K562 (cell line): ENCODE measurements around the gene SLC29A3. TPM values are rescaled to one million over a fixed set of nuclear protein-coding genes. Genes with fewer than 3 reads are reported as not detected.
"Not testable (repeated sequence)": the region's sequence is repeated elsewhere in the genome, so short reads cannot be mapped to it uniquely, and the experiment has no call there.

Experiments used
- ATAC-seq: fragments of 200-7000 bp; cut with Tn5 transposase; 3 replicates; pipeline ENCODE4 v1.9.1; 2020; ENCODE audit warnings: moderate library complexity
- BruUV-seq: library from RNA; stranded (reverse); fragments of 400-500 nt; replicated peaks from 2 replicates; lab custom pipeline; 2021; lab: Mats Ljungman, UMichigan
- CTCF ChIA-PET: fragments of 300-600 bp; formaldehyde crosslinking; extraction: SDS; loops from one replicate; lab custom pipeline; 2021; ENCODE audit warnings: low intra/inter-chr PET ratio; lab: Yijun Ruan, JAX
- POLR2A ChIA-PET: fragments of 300-600, 350-650 bp; sonication (Branson Sonifier 250); formaldehyde crosslinking; extraction: SDS; loops from one replicate; lab custom pipeline; 2021; ENCODE audit warnings: antibody characterized with exemption, inconsistent platforms; lab: Yijun Ruan, JAX
- DNase-seq, 4 experiments: peaks; one replicate each; pipeline versions ENCODE4 v3.0.0 to v3.0.0-alpha.2; 2011 to 2018; ENCODE audit warnings: low spot score in 3 of 4, mixed read lengths in 3 of 4; ENCODE audit errors: extremely low read depth in 1 of 4
- FAIRE-seq: peaks from 2 replicates; lab custom pipeline; 2011; peaks lifted over from hg19 to GRCh38; lab: Jason Lieb, UNC
- H2AFZ ChIP-seq: 2 replicates; pipeline ENCODE4 v1.6.0; 2011; ENCODE audit warnings: low read depth, low read length, control low read depth, inconsistent platforms
- H3K27ac ChIP-seq: fragments of 200-600 bp; 3 replicates; pipeline ENCODE4 v1.8.0; 2011; ENCODE audit warnings: low read depth, mild to moderate bottlenecking, control low read depth, inconsistent platforms, low read length, moderate library complexity, mixed read lengths; ENCODE audit errors: extremely low read depth
- H3K27me3 ChIP-seq, 2 experiments: fragments of 300-600 bp in 1 of 2; 2 replicates in 1 of 2; 3 replicates in 1 of 2; pipeline versions ENCODE4 v1.6.0 to v1.8.0; 2011; ENCODE audit warnings: inconsistent platforms in 2 of 2, low read length in 2 of 2, mild to moderate bottlenecking in 1 of 2, mixed read lengths in 1 of 2, moderate library complexity in 1 of 2; ENCODE audit not compliant: control insufficient read depth in 2 of 2, insufficient read depth in 2 of 2
- H3K36me3 ChIP-seq: fragments of 300-600 bp; 3 replicates; pipeline ENCODE4 v1.8.0; 2011; ENCODE audit warnings: mild to moderate bottlenecking, low read length, inconsistent platforms; ENCODE audit not compliant: control insufficient read depth, insufficient read depth
- H3K4me1 ChIP-seq, 2 experiments: fragments of 200-600 bp in 1 of 2; replicated peaks in 1 of 2; 2 replicates in 1 of 2; 3 replicates in 1 of 2; pipeline versions ENCODE4 v1.5.1 to v1.8.0; 2011; ENCODE audit warnings: inconsistent platforms in 2 of 2, low read length in 2 of 2, mild to moderate bottlenecking in 1 of 2, mixed read lengths in 1 of 2, moderate library complexity in 1 of 2; ENCODE audit not compliant: control insufficient read depth in 2 of 2, insufficient read depth in 2 of 2
- H3K4me2 ChIP-seq: 2 replicates; pipeline ENCODE4 v1.6.1; 2011; ENCODE audit warnings: low read length, control low read depth, inconsistent platforms, mixed read lengths; ENCODE audit not compliant: insufficient read depth
- H3K4me3 ChIP-seq: fragments of 200-600 bp; sonication (generic), shearing (Covaris generic); 2 replicates; pipeline ENCODE4 v1.5.1; 2016; ENCODE audit warnings: control low read depth, inconsistent platforms
- H3K79me2 ChIP-seq: fragments of 200-600 bp; 3 replicates; pipeline ENCODE4 v1.8.0; 2011; ENCODE audit warnings: low read length, inconsistent platforms; ENCODE audit not compliant: control insufficient read depth, insufficient read depth
- H3K9ac ChIP-seq, 2 experiments: 2 replicates each; pipeline versions ENCODE4 v1.6.0 to v1.6.1; 2011; ENCODE audit warnings: low read depth in 2 of 2, low read length in 2 of 2, control low read depth in 1 of 2, inconsistent platforms in 1 of 2, mild to moderate bottlenecking in 1 of 2, mixed read lengths in 1 of 2; ENCODE audit not compliant: insufficient read depth in 1 of 2
- H3K9me1 ChIP-seq: one replicate; pipeline ENCODE4 v1.6.0; 2011; ENCODE audit warnings: inconsistent platforms, mild to moderate bottlenecking, low read length, moderate library complexity; ENCODE audit not compliant: control insufficient read depth, insufficient read depth
- H3K9me3 ChIP-seq: replicated peaks from 2 replicates; pipeline ENCODE4 v1.5.1; 2011; ENCODE audit warnings: low read depth, low read length, inconsistent platforms; ENCODE audit not compliant: control insufficient read depth, insufficient read depth
- H4K20me1 ChIP-seq: replicated peaks from 2 replicates; pipeline ENCODE4 v1.6.1; 2011; ENCODE audit warnings: low read length, inconsistent platforms, mixed read lengths; ENCODE audit not compliant: control insufficient read depth, insufficient read depth
- ARHGAP35 ChIP-seq: fragments of 450-650 bp; IDR thresholded peaks from 2 replicates; pipeline ENCODE4 v1.6.1; 2018; ENCODE audit not compliant: partially characterized antibody
- CREM ChIP-seq: IDR thresholded peaks from 2 replicates; pipeline ENCODE4 v1.6.1; 2014; ENCODE audit warnings: antibody characterized with exemption, low read depth
- TOE1 ChIP-seq, 2 experiments: fragments of 450-650 bp in 1 of 2; sonication (generic) in 1 of 2; formaldehyde crosslinking in 1 of 2; IDR thresholded peaks; 2 replicates each; pipeline versions ENCODE4 v1.7.1 to v1.8.0; 2016 to 2022; ENCODE audit warnings: borderline replicate concordance in 2 of 2, mild to moderate bottlenecking in 2 of 2, antibody characterized with exemption in 1 of 2, inconsistent platforms in 1 of 2, low read depth in 1 of 2, missing genetic modification reagents in 1 of 2, moderate library complexity in 1 of 2
- XRCC5 ChIP-seq: fragments of 200-400 bp; formaldehyde crosslinking; IDR thresholded peaks from 2 replicates; pipeline ENCODE4 v1.6.1; 2017; ENCODE audit warnings: low read depth, mild to moderate bottlenecking, low read length
- ZBTB7A ChIP-seq: IDR thresholded peaks from 2 replicates; pipeline ENCODE4 v1.6.1; 2011; ENCODE audit warnings: low read depth, mild to moderate bottlenecking, low read length, moderate library complexity, borderline replicate concordance; ENCODE audit not compliant: control insufficient read depth
- ZNF121 ChIP-seq: sonication (generic); formaldehyde crosslinking; conservative IDR thresholded peaks from 2 replicates; pipeline ENCODE4 v1.8.0; 2022; ENCODE audit warnings: missing genetic modification reagents
- ZNF511 ChIP-seq: sonication (generic); formaldehyde crosslinking; IDR thresholded peaks from 2 replicates; pipeline ENCODE4 v1.8.0; 2022; ENCODE audit warnings: mild to moderate bottlenecking, missing genetic modification reagents
- WGBS: fragments of 100-300 bp; shearing (Covaris generic); methylation state at CpG from one replicate; pipeline ENCODE4 v1.1.6; 2016; ENCODE audit warnings: low coverage, mixed read lengths; ENCODE audit not compliant: insufficient coverage; ENCODE audit errors: missing lambda C conversion rate; 5-methylcytosine and 5-hydroxymethylcytosine counted together
- in situ Hi-C: fragments of 300-500 bp; cut with MboI; formaldehyde crosslinking; loops from 4 replicates; pipeline ENCODE4 v1.15.0; 2018; ENCODE audit warnings: inconsistent platforms, mixed read lengths
- intact Hi-C: fragments of 100-400 bp; cut with micrococcal nuclease; formaldehyde crosslinking; loops from 2 replicates; pipeline ENCODE4 v1.14.2; 2022
- polyA plus RNA-seq, 8 experiments: library from polyadenylated mRNA; depleted of rRNA in 4 of 8; stranded (reverse) in 5 of 8; unstranded in 3 of 8; fragments of >200 nt; fragmentation: Nextera tagmentation in 2 of 8; fragmentation: Illumina TruSeq in 1 of 8; extraction: Ambion mirVana in 2 of 8; extraction: Trizol in 1 of 8; gene quantifications; 2 replicates each; pipeline versions ENCODE4 v1.2.1 to v1.2.3, GENCODE V29; 2011 to 2014; ENCODE audit warnings: inconsistent platforms in 1 of 8, missing spikeins in 1 of 8
- total RNA-seq, 7 experiments: library from RNA; depleted of rRNA in 6 of 7; stranded (reverse); fragments of >200 nt in 6 of 7; fragmentation: Illumina TruSeq in 2 of 7; extraction: Trizol in 2 of 7; gene quantifications; 2 replicates each; pipeline versions ENCODE4 v1.2.1 to v1.2.3, GENCODE V29; 2011 to 2021; ENCODE audit warnings: low replicate concordance in 1 of 7
- TF ChIP-seq, protein P1 (sequence below), 2 experiments: IDR thresholded peaks; 2 replicates each; pipeline ENCODE4 v1.6.1; 2012; ENCODE audit warnings: improper control_type of control experiment in 2 of 2, low read depth in 2 of 2, low read length in 2 of 2, borderline replicate concordance in 1 of 2

The SLC29A3 gene
- total and polyA plus RNA-seq, 9 of the 15 experiments (the other 6 are each of a cell fraction or from before 2014, with no cell fraction given): 2.1 to 10.7 (median 4.6) TPM

- no peak for TF ChIP-seq ARHGAP35
- no peak for TF ChIP-seq TOE1 (IDR thresholded peaks at IDR 0.05; ENCODE audit: borderline replicate concordance)
- 0 out of 2 replicates have a peak, but pooled peaks have one; percentile 19 for TF ChIP-seq TOE1 (CRISPR knock-in tag; IDR thresholded peaks at IDR 0.05; ENCODE audit: borderline replicate concordance, low read depth)
- TF ChIP-seq, protein P1, sequence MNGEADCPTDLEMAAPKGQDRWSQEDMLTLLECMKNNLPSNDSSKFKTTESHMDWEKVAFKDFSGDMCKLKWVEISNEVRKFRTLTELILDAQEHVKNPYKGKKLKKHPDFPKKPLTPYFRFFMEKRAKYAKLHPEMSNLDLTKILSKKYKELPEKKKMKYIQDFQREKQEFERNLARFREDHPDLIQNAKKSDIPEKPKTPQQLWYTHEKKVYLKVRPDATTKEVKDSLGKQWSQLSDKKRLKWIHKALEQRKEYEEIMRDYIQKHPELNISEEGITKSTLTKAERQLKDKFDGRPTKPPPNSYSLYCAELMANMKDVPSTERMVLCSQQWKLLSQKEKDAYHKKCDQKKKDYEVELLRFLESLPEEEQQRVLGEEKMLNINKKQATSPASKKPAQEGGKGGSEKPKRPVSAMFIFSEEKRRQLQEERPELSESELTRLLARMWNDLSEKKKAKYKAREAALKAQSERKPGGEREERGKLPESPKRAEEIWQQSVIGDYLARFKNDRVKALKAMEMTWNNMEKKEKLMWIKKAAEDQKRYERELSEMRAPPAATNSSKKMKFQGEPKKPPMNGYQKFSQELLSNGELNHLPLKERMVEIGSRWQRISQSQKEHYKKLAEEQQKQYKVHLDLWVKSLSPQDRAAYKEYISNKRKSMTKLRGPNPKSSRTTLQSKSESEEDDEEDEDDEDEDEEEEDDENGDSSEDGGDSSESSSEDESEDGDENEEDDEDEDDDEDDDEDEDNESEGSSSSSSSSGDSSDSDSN (IDR thresholded peaks at IDR 0.05; ENCODE audit: borderline replicate concordance in 1 of 2, low read depth in 2 of 2, low read length in 2 of 2): no peak
- TF ChIP-seq ZBTB7A: 0 out of 2 replicates have a peak, but pooled peaks have one; percentile 11
- peak; percentile 39; the same call in 1 of the 2 replicates for TF ChIP-seq CREM
Observed at GRCh38 chr10:71358277-71358676, 39.2 kb downstream of the SLC29A3 start (continued).

- H4K20me1 ChIP-seq, H3K27me3 ChIP-seq, DNase-seq, H3K79me2 ChIP-seq, FAIRE-seq, CTCF ChIA-PET, BruUV-seq, H3K9ac ChIP-seq, H3K4me3 ChIP-seq, in situ Hi-C loops, intact Hi-C loops, H3K9me3 ChIP-seq, H3K9me1 ChIP-seq: not testable (repeated sequence)
- peak; percentile 30 for ATAC-seq
- POLR2A ChIA-PET: interaction anchor here (0.6 to 2.9 kb wide), 8 partner anchors 9 to 487 kb away, joined by 3 to 11 read pairs (median 4); no protein-coding TSS in a partner anchor
- WGBS: 20% methylated on average over 10 of the region's 10 CpGs
- H3K4me2 ChIP-seq: peak overlapping the region; percentile 61
- peaks cover 24 to 26% of the 10 kb centered on the region in 2 experiments for H3K4me1 ChIP-seq
- H2AFZ ChIP-seq: peak overlapping the region; percentile 86
- TF ChIP-seq ZNF511 (CRISPR knock-in tag): 0 out of 2 replicates have a peak, but pooled peaks have one; percentile 38
- TF ChIP-seq XRCC5: 0 out of 2 replicates have a peak, but pooled peaks have one; percentile 9
- TF ChIP-seq ZNF121 (CRISPR knock-in tag): peak; percentile 85
- peak overlapping the region; percentile 74 for H3K27ac ChIP-seq
- H3K36me3 ChIP-seq: peaks cover 13% of the 10 kb centered on the region; the same call in 1 of the 3 replicates
Observed at GRCh38 chr10:71358906-71359305, 39.8 kb downstream of the SLC29A3 start.
